GM18519 (cell line): Measurements from ENCODE around the gene TBC1D3D.
"Not testable (repeated sequence)": the region's sequence is repeated elsewhere in the genome, so short reads cannot be mapped to it uniquely, and the experiment has no call there.

ENCODE experiments used
- ATAC-seq: cut with Tn5 transposase; IDR thresholded peaks from one replicate; pipeline ENCODE4 v1.9.1; 2021; ENCODE audit warnings: mild to moderate bottlenecking, moderate library complexity; ENCODE audit not compliant: unreplicated experiment, low FRiP score

TBC1D3D gene

GRCh38 chr17:38003676-38004075, at the start of gene TBC1D3D:
Gene TBC1D3D, plus strand, starts transcription at chr17:38003976. Its CDS starts 1,585 bp downstream, at chr17:38005561.
- ATAC-seq = not testable (repeated sequence)

DNA sequence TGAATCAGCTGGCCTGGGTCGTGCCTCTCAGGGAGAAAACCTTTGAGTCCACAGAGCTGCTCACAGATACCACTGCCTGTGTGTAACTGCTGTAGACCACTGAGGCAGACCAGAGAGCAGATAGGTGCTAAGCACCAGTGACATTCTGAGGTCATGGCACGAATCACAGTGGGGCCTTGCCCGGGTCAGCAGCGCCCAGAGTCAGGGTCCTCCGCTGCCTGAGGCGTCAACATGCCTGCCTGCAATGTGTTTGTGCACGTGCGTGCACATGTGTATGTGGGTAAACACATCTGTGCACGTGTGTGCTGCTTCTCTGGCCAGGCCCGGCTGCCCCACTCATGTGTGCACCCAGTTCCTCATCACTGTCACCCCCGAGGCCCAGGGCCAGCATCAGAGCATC, 14.8 kb upstream of the TBC1D3D start, which contains the start of gene TBC1D3L:
TSS of gene TBC1D3L (minus strand) at position 101 of the 400 bp plus-strand sequence. CDS start 1,540 bp downstream, outside the sequence.
- not testable (repeated sequence) for ATAC-seq
